Esophagus squamous epithelium (tissue), 4 donors: ENCODE data around the gene IL11.

ENCODE experiments used
- POLR2A ChIP-seq, 4 donors: fragments of 450-650 bp; IDR thresholded peaks; one replicate each; pipeline ENCODE4 v1.6.1; 2017; ENCODE audit warnings: antibody characterized with exemption in 4 of 4, mild to moderate bottlenecking in 4 of 4, moderate library complexity in 3 of 4
- TF ChIP-seq, protein P1 (sequence below), 6 experiments: fragments of 450-650 bp in 4 of 6; fragments of 200-600 bp in 2 of 6; sonication (generic) in 2 of 6; IDR thresholded peaks; one replicate each; pipeline ENCODE4 v1.5.1; 2016 to 2019; ENCODE audit warnings: antibody characterized with exemption in 6 of 6, mild to moderate bottlenecking in 4 of 6, moderate library complexity in 4 of 6

- no peak for TF ChIP-seq POLR2A (IDR thresholded peaks at IDR 0.05)
- TF ChIP-seq, protein P1, sequence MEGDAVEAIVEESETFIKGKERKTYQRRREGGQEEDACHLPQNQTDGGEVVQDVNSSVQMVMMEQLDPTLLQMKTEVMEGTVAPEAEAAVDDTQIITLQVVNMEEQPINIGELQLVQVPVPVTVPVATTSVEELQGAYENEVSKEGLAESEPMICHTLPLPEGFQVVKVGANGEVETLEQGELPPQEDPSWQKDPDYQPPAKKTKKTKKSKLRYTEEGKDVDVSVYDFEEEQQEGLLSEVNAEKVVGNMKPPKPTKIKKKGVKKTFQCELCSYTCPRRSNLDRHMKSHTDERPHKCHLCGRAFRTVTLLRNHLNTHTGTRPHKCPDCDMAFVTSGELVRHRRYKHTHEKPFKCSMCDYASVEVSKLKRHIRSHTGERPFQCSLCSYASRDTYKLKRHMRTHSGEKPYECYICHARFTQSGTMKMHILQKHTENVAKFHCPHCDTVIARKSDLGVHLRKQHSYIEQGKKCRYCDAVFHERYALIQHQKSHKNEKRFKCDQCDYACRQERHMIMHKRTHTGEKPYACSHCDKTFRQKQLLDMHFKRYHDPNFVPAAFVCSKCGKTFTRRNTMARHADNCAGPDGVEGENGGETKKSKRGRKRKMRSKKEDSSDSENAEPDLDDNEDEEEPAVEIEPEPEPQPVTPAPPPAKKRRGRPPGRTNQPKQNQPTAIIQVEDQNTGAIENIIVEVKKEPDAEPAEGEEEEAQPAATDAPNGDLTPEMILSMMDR (IDR thresholded peaks at IDR 0.05) = no peak
Measured at GRCh38 chr19:55321466-55322137, 48.7 kb downstream of the IL11 start.
